Adrenal gland (tissue), 12 donors: Measurements from ENCODE around the gene ZNF618. TPM values are rescaled to one million over a fixed set of nuclear protein-coding genes. Genes with fewer than 3 reads are reported as not detected.
A peak's percentile ranks its signal among the peaks of the same experiment; 100 is the strongest.

Experiments
- DNase-seq, 7 donors: peaks; one replicate each; pipeline ENCODE4 v3.0.0-alpha.2; 2019 to 2020
- H3K27ac ChIP-seq, 5 donors: fragments of 200-600 bp; sonication (generic) in 4 of 5; 1 replicate in 3 of 5; 2 replicates in 2 of 5; pipeline versions ENCODE4 v1.5.1 to v1.8.0; 2016 to 2020; ENCODE audit warnings: mild to moderate bottlenecking in 1 of 5
- H3K27me3 ChIP-seq: fragments of 200-600 bp; 2 replicates; pipeline ENCODE4 v1.8.0; 2021
- H3K36me3 ChIP-seq, 2 donors: fragments of 200-600 bp; replicated peaks in 1 of 2; 1 replicate in 1 of 2; 2 replicates in 1 of 2; pipeline versions ENCODE4 v1.5.1 to v1.8.0; 2018 to 2022
- H3K4me1 ChIP-seq, 2 donors: fragments of 200-600 bp; replicated peaks in 1 of 2; 1 replicate in 1 of 2; 2 replicates in 1 of 2; pipeline versions ENCODE4 v1.5.1 to v1.8.0; 2018 to 2021
- H3K4me3 ChIP-seq, 4 donors: fragments of 200-600 bp; sonication (generic) in 3 of 4; one replicate each; pipeline ENCODE4 v1.5.1; 2016 to 2018
- H3K9me3 ChIP-seq, 3 donors: fragments of 200-600 bp; sonication (generic) in 1 of 3; replicated peaks in 1 of 3; 1 replicate in 2 of 3; 2 replicates in 1 of 3; pipeline versions ENCODE4 v1.5.1 to v1.8.0; 2016 to 2021
- POLR2A ChIP-seq, 2 donors: fragments of 450-650 bp; IDR thresholded peaks; one replicate each; pipeline ENCODE4 v1.6.1; 2017; ENCODE audit warnings: antibody characterized with exemption in 2 of 2, mild to moderate bottlenecking in 2 of 2, moderate library complexity in 1 of 2
- WGBS, 4 donors: extraction: QIAGEN DNeasy Blood & Tissue Kit in 2 of 4; methylation state at CpG; one replicate each; pipeline versions ENCODE4 v1.1.5 to v1.1.7; 2013 to 2017; 5-methylcytosine and 5-hydroxymethylcytosine counted together
- intact Hi-C, 2 donors: fragments of 100-400 bp; cut with DNase I; formaldehyde crosslinking; loops; one replicate each; pipeline versions ENCODE4 v1.14.1 to v1.15.0; 2022 to 2023
- polyA plus RNA-seq, 3 donors: library from polyadenylated mRNA; stranded (reverse); fragments of 200-250 nt in 2 of 3; fragments of 350-450 nt in 1 of 3; fragmentation: Illumina TruSeq in 1 of 3; extraction: RNeasy Lipid Tissue Mini Kit (QIAGEN cat#74804) in 1 of 3; gene quantifications; one replicate each; pipeline ENCODE4 v1.2.3, GENCODE V29; 2013 to 2014
- total RNA-seq, 9 donors: library from RNA; depleted of rRNA in 4 of 9; stranded (reverse); fragments of >200 nt in 4 of 9; fragments of 120-200 nt in 1 of 9; fragmentation: NEBNext Ultra II Directional in 1 of 9; extraction: Animal tissue kit (Norgen Biotek cat#: 25700) in 1 of 9; gene quantifications; one replicate each; pipeline versions ENCODE4 v1.1.0 to v1.2.4, GENCODE V29; 2013 to 2023
- TF ChIP-seq, protein P1 (sequence below), 6 experiments: fragments of 450-650 bp in 4 of 6; fragments of 200-600 bp in 2 of 6; sonication (generic) in 1 of 6; IDR thresholded peaks; 1 replicate in 5 of 6; 2 replicates in 1 of 6; pipeline versions ENCODE4 v1.5.1 to v1.8.0; 2016 to 2021; ENCODE audit warnings: antibody characterized with exemption in 6 of 6, mild to moderate bottlenecking in 2 of 6, moderate library complexity in 1 of 6
- donor health status: healthy with polysubstance abuse.
- donor health status: Bipolar disorder and iron deficiency.
- donor health status: DM: yes; HTN: yes; CAD: no.
- donor health status: DM: no; HTN: no; CAD: no.
- donor health status: DM: no; HTN: no; CAD: no.
- donor health status: DM: yes; HTN: yes; CAD: no.

The ZNF618 gene
- total and polyA plus RNA-seq, 12 donors = 4.5 to 21.3 (median 9.9) TPM

DNA sequence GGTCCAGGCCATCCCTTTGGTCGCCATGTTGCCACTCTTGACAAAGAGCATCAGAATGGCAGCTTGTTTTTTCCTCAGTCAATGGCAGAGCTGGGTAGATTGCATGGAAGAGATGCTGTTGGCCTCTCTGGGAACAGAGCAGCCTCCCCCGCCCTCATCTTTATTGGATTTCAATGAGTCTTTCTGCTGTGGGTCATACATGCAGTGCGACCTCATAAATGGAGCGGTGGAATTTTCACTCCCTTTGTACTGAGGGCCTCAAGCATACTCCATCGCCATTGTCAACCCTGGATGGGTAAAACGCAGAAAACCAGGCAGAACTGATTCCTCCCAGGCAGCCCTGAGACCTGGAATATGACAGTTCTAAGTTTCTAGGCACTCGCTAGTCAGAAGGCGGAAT, 71.8 kb downstream of the ZNF618 start:
- intact Hi-C loops = no loop called here
- no peaks in the 10 kb centered on the region for H3K9me3 ChIP-seq
- H3K4me1 ChIP-seq = no peaks in the 10 kb centered on the region
- peak in 2 of 7 donors; percentile 6 to 13 for DNase-seq
- no peaks in the 10 kb centered on the region for H3K27me3 ChIP-seq
- H3K27ac ChIP-seq = no peak overlapping the region
- no peak for TF ChIP-seq POLR2A (IDR thresholded peaks at IDR 0.05)
- TF ChIP-seq, protein P1, sequence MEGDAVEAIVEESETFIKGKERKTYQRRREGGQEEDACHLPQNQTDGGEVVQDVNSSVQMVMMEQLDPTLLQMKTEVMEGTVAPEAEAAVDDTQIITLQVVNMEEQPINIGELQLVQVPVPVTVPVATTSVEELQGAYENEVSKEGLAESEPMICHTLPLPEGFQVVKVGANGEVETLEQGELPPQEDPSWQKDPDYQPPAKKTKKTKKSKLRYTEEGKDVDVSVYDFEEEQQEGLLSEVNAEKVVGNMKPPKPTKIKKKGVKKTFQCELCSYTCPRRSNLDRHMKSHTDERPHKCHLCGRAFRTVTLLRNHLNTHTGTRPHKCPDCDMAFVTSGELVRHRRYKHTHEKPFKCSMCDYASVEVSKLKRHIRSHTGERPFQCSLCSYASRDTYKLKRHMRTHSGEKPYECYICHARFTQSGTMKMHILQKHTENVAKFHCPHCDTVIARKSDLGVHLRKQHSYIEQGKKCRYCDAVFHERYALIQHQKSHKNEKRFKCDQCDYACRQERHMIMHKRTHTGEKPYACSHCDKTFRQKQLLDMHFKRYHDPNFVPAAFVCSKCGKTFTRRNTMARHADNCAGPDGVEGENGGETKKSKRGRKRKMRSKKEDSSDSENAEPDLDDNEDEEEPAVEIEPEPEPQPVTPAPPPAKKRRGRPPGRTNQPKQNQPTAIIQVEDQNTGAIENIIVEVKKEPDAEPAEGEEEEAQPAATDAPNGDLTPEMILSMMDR (IDR thresholded peaks at IDR 0.05) = no peak
- H3K4me3 ChIP-seq = no peak overlapping the region
- 83 to 94% (median 93%) methylated on average over 8 of the region's 8 CpGs for WGBS, 4 donors
- H3K36me3 ChIP-seq = no peaks in the 10 kb centered on the region

DNA sequence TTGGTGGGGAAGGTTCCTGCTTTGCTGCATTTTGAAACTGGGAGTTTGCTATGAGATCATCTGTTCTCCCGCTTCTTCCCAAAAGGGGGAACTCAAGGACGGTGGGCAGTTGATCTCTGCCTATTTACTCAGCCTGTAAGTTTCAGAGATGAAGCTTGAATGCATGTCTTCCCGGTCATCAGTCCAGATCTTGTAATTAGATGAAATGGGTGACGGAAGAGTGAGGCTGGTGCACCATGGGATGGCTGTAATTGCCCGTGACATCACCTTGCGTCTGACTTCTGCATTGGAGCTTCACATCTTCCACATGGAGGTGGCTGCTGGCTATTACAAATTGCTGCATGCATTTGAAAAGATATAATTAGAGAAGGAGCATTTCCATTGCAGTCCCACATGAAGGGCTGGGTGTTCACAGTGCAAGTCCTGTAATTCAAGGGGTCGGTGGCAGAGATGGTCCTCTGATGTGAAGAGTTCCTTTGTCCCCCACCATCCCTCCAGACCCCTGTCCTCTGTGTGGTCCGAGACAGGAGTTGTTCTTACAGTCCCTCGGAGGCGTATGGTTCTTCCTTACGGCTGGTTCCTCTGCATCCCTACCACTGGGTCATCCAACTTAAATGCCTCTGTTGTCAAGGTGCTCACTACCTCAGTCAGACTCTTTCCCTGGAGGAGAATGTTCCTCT, 72.9 kb downstream of the ZNF618 start:
- no peaks in the 10 kb centered on the region for H3K9me3 ChIP-seq
- H3K27me3 ChIP-seq = no peaks in the 10 kb centered on the region
- H3K36me3 ChIP-seq = no peaks in the 10 kb centered on the region
- intact Hi-C loops = no loop called here
- DNase-seq = peak in 3 of 7 donors; percentile 5 to 41 (median 9)
- no peaks in the 10 kb centered on the region for H3K4me1 ChIP-seq
- 82 to 91% (median 85%) methylated on average over 10 to 11 of the region's 11 CpGs for WGBS, 4 donors
- H3K27ac ChIP-seq = no peak overlapping the region
- no peak overlapping the region for H3K4me3 ChIP-seq
- no peak for TF ChIP-seq POLR2A (IDR thresholded peaks at IDR 0.05)
- TF ChIP-seq, protein P1 (IDR thresholded peaks at IDR 0.05) = no peak

DNA sequence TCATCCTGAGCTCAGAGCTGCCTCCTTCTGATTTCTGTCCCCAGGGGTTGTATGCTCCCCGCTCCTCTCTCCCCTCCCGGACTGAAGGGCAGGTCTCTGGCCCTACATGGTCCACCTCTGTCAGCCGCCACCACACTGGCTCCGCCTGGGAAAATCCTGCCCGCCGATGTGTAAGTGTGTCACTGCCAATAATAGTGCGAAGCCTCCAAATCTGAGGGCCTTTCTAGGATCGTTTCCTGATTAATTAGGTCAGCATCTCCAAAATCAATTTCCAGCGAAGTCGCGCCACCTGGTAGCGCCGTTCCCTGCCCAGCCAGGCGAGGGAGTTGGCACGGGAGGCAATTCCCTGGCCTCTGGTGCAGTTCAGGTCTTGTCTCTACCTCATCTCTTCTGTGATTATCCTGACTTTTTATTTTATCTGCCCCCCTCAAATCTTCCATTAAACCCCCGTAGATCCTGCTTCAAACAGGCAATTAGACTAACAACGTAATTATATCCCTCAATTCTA, 73.5 kb downstream of the ZNF618 start:
- peak in 3 of 7 donors; percentile 9 to 23 (median 11) for DNase-seq
- intact Hi-C loops = no loop called here
- peaks cover 3 to 4% of the 10 kb centered on the region in 2 donors for H3K4me1 ChIP-seq
- H3K9me3 ChIP-seq = no peaks in the 10 kb centered on the region
- no peak overlapping the region for H3K4me3 ChIP-seq
- no peak overlapping the region for H3K27ac ChIP-seq
- WGBS, 4 donors = 92 to 97% (median 95%) methylated on average over 14 to 17 of the region's 17 CpGs
- no peak for TF ChIP-seq POLR2A (IDR thresholded peaks at IDR 0.05)
- H3K36me3 ChIP-seq = no peaks in the 10 kb centered on the region
- no peaks in the 10 kb centered on the region for H3K27me3 ChIP-seq

DNA sequence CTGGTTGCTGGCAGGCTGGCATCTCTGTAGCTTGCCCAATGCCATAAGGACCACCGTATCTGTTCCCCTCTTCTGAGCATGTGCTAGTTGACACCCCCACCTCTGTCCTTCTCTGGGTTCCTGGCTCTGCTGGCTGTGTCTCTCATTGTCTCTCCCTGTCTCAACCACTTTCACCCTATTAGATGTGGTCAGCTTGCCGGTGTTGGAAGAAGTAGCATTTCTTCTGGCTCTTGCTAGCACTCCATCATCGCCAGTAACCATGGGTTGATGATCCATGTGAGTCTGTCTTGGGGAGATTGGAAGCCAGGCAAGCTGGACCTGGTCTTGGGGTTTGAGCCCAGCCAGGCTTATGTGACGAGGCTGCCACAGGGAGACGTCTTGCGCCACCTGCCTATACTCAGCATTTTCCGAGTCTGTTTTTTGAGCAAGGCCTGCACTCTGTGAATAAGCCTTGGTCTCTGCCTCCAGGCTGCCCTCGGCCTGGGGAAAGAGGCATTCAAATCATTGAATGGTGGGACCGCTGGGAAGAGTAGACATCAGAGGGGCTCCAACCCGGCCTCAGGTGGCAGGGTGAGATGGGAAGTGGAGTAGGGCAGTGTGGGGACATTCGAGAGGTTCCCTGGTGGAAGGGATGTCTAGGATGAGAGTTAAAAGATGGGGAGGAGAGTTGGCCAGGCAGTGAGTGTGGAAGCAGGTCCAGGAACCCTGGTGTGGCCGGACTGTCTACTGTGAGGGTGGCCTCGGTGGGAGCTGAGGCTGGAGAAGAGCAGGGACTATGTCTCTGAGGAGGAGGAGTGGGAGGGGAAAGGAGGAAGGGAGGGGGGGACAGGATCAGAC, 74.3 kb downstream of the ZNF618 start:
- Histone ChIP-seq H3K9me3 (no peaks in the 10 kb centered on the region), H3K36me3 (no peaks in the 10 kb centered on the region), H3K4me1 (peaks cover 11 to 12% of the 10 kb centered on the region in 2 donors), H3K27ac (no peak overlapping the region), H3K4me3 (no peak overlapping the region), H3K27me3 (no peaks in the 10 kb centered on the region)
- DNase-seq = peak in 2 of 7 donors; percentile 14 to 18
- TF ChIP-seq POLR2A (IDR thresholded peaks at IDR 0.05) = no peak
- TF ChIP-seq, protein P1 (IDR thresholded peaks at IDR 0.05) = no peak
- 91 to 95% (median 92%) methylated on average over 13 of the region's 13 CpGs for WGBS, 4 donors
- intact Hi-C loops = no loop called here
